C4-2B (cell line): ENCODE results near the gene CTNNA2.

Experiments used
- H3K27ac ChIP-seq: fragments of 450-650 bp; 2 replicates; pipeline ENCODE4 v1.5.1; 2017
- ZFX ChIP-seq: fragments of 450-650 bp; IDR thresholded peaks from 2 replicates; pipeline ENCODE4 v1.6.1; 2017
- TF ChIP-seq, protein P1 (sequence below): fragments of 450-650 bp; conservative IDR thresholded peaks from 2 replicates; pipeline ENCODE4 v1.5.1; 2017; ENCODE audit warnings: mild to moderate bottlenecking

Gene CTNNA2

DNA sequence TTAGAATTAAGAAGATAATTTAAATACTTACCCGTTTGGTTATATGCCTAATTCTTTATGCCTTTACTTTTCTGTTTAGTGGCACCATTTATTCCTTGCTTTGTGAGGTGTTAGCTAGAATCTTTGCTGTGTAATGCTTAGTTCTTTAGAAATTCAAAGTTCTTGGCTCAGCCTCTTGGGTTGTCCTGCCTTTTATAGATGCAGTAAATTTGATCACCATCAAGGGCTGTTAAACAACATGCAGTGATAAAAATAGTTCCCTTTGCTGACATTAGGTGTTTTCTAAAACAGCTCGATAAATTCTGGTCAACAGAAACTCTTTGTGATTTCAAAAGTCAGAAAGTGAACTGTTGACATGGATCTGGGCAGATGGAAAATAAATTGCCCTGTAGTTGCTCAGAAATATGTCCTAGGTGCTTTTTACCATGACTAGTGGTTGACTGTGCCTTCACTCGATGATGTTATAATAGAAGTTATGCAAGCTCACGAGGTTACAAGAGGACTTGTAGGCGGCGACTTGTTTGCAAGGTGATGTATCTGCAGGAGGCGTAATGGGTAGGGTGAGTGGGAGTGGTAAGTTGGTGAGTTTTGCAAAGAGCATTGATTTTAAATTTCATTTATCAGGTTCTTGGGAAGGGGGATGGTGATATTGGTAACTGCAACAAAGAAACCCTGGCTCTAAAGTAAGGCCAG is 739.6 kb downstream of the CTNNA2 start:
- no peak overlapping the region for H3K27ac ChIP-seq
- no peak for TF ChIP-seq ZFX
- TF ChIP-seq, protein P1, sequence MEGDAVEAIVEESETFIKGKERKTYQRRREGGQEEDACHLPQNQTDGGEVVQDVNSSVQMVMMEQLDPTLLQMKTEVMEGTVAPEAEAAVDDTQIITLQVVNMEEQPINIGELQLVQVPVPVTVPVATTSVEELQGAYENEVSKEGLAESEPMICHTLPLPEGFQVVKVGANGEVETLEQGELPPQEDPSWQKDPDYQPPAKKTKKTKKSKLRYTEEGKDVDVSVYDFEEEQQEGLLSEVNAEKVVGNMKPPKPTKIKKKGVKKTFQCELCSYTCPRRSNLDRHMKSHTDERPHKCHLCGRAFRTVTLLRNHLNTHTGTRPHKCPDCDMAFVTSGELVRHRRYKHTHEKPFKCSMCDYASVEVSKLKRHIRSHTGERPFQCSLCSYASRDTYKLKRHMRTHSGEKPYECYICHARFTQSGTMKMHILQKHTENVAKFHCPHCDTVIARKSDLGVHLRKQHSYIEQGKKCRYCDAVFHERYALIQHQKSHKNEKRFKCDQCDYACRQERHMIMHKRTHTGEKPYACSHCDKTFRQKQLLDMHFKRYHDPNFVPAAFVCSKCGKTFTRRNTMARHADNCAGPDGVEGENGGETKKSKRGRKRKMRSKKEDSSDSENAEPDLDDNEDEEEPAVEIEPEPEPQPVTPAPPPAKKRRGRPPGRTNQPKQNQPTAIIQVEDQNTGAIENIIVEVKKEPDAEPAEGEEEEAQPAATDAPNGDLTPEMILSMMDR: no peak

DNA sequence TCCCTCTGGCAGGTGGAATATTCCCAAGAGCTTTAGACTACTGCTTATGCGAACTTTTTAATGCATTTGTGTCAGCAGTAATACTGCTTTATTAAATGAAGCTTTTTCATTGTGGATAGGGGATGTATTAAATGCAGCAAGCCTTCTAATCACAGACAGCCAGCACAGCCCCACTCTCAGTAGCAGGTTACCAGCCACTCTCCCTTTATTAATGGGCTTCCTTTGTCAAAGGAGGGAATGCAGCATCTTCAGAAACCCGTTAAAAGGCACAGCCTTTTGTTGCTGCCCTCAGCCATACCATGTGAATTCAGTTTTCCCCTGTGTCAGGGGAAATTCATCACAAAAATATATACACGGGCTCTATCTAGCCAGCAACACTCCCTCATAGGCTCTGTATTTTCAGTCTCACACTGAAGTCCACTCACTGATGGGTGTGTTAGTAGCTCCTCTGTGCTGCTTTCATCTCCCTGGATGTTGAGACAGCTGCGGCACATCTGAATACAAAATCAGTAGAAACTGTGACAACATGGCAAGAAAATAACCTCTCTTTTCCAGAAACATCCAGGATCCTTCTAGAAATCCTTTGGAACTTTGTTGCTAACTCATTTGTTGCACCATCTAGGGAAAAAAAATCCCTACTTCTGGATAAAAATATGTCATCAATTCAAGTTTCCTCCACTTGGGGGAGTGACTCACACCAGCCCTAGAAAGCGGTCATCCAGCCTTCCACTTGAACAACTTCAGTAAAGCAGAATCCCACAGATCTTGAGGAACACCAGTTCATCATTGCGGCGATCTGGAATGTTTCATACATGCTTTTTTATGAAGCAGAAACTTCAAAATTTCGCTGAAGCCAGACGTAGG is 743.3 kb downstream of the CTNNA2 start:
- TF ChIP-seq, protein P1: peak; percentile 56
- no peak for TF ChIP-seq ZFX

DNA sequence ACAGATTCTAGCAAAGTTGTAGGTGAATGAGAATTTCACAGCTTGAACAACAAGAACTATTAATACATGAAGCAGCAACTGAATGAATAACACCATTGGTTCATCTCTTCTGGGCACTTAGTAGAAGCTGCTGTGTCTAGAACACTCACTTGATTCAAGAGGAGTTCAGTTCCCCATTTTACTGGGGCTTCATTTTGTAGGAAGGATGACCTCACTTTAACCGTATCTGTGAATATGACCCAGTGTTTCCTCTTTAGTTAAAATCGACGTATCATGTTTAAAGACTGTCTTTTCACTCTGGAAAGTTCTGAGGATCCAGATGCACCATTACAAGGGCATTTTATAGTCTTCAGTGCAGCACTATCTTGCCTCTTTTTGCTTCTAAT is 743.9 kb downstream of the CTNNA2 start:
- TF ChIP-seq, protein P1: peak; percentile 27
- no peak for TF ChIP-seq ZFX

More for the DNA sequence above, 743.3 kb downstream of the CTNNA2 start:
- H3K27ac ChIP-seq: no peak overlapping the region

DNA sequence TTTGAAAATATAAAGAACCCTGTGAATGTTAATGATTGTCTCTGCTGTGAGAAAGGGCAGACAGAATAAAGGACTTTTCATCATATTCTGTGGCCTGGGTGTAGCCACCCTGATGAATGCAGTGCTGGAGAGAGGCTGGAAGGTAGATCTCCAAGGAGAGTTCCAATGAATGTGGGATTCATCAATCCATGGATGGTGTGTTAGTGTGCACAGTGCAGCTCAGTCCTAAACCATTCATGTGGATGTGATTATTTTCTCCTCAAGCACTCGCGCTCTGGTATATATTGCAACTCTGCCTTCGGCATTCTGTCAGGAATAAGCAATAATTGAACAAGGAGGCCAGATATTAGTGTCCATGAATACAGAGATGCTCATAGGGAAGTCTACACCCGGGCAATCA is 744.6 kb downstream of the CTNNA2 start:
- no peak for TF ChIP-seq ZFX
- TF ChIP-seq, protein P1: no peak
- H3K27ac ChIP-seq: no peak overlapping the region

More for the DNA sequence above, 743.9 kb downstream of the CTNNA2 start:
- H3K27ac ChIP-seq: no peak overlapping the region

DNA sequence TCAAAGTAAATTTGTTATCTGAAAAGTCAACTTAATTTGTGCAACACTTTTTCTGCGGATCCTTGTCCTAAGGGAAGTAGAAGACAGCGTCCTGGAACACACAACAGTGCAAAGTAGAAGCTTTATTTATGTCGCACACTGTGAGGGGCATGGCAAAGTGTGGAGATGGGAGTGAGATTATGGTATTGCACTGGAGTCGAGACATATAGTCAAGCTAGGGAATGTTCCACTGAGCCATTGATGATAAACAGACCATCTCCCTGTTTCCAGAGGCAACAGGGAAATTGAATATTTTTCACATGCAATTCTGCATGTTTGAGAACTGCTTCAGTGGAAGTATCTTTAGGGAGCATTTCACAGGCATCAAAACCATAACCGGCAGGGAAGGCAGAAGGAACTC is 745.5 kb downstream of the CTNNA2 start:
- no peak for TF ChIP-seq ZFX
- TF ChIP-seq, protein P1: no peak
- H3K27ac ChIP-seq: no peak overlapping the region

DNA sequence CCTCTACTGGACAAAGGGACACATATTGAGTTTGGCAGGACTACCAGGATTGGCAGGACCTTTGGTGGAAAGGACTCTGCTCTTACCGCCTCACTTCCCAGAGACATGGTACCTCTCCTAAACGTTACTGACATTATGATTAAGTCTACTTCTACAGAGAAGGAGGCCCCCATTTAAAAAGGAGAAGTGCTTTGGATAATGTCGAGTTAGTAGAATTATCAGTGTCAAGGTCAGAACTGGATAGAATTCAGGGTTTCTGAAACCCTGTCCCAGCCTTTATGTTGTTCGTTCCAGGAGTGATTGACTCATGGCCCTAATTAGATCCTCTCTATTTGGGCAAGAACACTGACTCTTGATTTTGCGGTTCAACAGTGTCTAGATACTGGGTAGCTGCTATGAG is 745.9 kb downstream of the CTNNA2 start:
- H3K27ac ChIP-seq: no peak overlapping the region
- TF ChIP-seq ZFX: no peak
- TF ChIP-seq, protein P1: no peak

DNA sequence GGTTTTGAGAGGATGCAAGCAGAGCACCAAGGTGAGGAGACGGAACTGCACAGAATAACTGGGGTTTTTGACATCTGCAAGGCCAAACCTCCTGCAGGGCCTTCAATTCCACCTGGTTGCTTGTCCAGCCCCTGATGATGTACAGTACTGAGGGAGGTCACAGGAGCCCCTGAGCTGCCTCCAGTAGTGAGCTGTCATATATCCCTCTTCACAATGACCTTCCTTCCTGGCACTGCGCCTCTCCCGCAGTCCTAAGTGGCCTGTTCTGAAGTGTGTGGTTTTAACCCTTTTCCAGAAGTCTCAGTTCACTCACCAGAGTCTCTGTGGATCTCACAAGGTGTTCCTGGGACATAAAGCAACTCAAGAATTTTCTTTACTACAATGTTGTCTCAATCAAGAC is 746.4 kb downstream of the CTNNA2 start:
- no peak for TF ChIP-seq ZFX
- TF ChIP-seq, protein P1: no peak
- no peak overlapping the region for H3K27ac ChIP-seq
